Thoracic aorta (tissue), 2 donors: Measurements from ENCODE around the gene DUOXA1. TPM values are rescaled to one million over a fixed set of nuclear protein-coding genes. Genes with fewer than 3 reads are reported as not detected.

ENCODE experiments used
- ATAC-seq: fragments of 150-250 bp; one replicate; pipeline ENCODE4 v1.8.0; 2017; ENCODE audit warnings: low read depth; ENCODE audit not compliant: insufficient number of reproducible peaks, low FRiP score
- DNase-seq: peaks from one replicate; pipeline ENCODE4 v3.0.0-alpha.2; 2020; ENCODE audit warnings: low spot score
- H3K27ac ChIP-seq, 2 donors: fragments of 200-600 bp; sonication (generic); 1 replicate in 1 of 2; 2 replicates in 1 of 2; pipeline ENCODE4 v1.5.1; 2016; ENCODE audit warnings: mild to moderate bottlenecking in 2 of 2, moderate library complexity in 2 of 2
- H3K27me3 ChIP-seq: fragments of 200-600 bp; sonication (generic); replicated peaks from 2 replicates; pipeline ENCODE4 v1.6.0; 2016; ENCODE audit warnings: mild to moderate bottlenecking; ENCODE audit not compliant: insufficient read depth
- H3K36me3 ChIP-seq: fragments of 200-600 bp; sonication (generic); one replicate; pipeline ENCODE4 v1.5.1; 2016
- H3K4me1 ChIP-seq, 2 donors: fragments of 200-600 bp; sonication (generic); 1 replicate in 1 of 2; 2 replicates in 1 of 2; pipeline versions ENCODE4 v1.5.1 to v1.6.0; 2016; ENCODE audit warnings: low read depth in 2 of 2, mild to moderate bottlenecking in 1 of 2; ENCODE audit not compliant: control insufficient read depth in 1 of 2
- H3K4me3 ChIP-seq: fragments of 200-600 bp; sonication (generic); 2 replicates; pipeline ENCODE4 v1.5.1; 2016; ENCODE audit warnings: mild to moderate bottlenecking
- H3K9me3 ChIP-seq: fragments of 200-600 bp; sonication (generic); 2 replicates; pipeline ENCODE4 v1.5.1; 2016
- total RNA-seq, 2 donors: library from RNA; depleted of rRNA; stranded (reverse); fragments of >200 nt; gene quantifications; one replicate each; pipeline versions ENCODE4 v1.1.0 to v1.2.3, GENCODE V29; 2016
- TF ChIP-seq, protein P1 (sequence below): fragments of 200-600 bp; sonication (generic); IDR thresholded peaks from one replicate; pipeline ENCODE4 v1.5.1; 2019; ENCODE audit warnings: antibody characterized with exemption

Gene DUOXA1
- total RNA-seq, 2 donors from 2014 or later: 6.8 TPM; not detected in 1

DNA sequence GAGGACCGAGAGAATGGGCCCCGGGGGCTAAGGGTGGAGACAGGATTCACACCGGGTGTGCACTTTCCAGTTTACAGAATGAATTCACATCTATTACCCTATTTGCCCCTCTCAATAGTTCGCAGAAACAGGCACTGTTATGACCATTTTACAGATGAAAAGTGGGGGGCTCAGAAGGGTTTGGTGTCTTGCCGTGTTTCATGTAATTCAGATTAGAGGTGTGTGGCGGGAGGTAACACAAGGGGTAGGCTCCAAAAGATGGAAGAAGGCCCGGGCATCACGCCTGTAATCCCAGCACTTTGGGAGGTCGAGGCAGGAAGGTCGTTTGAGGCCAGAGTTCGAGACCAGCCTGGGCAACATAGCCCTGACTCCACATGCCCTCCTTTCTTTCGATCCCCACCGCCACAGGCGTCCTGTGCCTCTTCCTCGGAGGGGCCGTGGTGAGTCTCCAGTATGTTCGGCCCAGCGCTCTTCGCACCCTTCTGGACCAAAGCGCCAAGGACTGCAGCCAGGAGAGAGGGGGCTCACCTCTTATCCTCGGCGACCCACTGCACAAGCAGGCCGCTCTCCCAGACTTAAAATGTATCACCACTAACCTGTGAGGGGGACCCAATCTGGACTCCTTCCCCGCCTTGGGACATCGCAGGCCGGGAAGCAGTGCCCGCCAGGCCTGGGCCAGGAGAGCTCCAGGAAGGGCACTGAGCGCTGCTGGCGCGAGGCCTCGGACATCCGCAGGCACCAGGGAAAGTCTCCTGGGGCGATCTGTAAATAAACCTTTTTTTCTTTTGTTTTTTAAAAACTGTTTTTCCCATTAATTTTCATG, 12.2 kb downstream of the DUOXA1 start:
- Histone ChIP-seq H3K4me3 (peak overlapping the region; percentile 59), H3K4me1 (peaks cover 16 to 38% of the 10 kb centered on the region in 2 donors), H3K27me3 (peaks cover 12% of the 10 kb centered on the region), H3K27ac (no peak overlapping the region), H3K9me3 (no peaks in the 10 kb centered on the region), H3K36me3 (no peaks in the 10 kb centered on the region)
- no peak for ATAC-seq
- DNase-seq: no peak
- TF ChIP-seq, protein P1, sequence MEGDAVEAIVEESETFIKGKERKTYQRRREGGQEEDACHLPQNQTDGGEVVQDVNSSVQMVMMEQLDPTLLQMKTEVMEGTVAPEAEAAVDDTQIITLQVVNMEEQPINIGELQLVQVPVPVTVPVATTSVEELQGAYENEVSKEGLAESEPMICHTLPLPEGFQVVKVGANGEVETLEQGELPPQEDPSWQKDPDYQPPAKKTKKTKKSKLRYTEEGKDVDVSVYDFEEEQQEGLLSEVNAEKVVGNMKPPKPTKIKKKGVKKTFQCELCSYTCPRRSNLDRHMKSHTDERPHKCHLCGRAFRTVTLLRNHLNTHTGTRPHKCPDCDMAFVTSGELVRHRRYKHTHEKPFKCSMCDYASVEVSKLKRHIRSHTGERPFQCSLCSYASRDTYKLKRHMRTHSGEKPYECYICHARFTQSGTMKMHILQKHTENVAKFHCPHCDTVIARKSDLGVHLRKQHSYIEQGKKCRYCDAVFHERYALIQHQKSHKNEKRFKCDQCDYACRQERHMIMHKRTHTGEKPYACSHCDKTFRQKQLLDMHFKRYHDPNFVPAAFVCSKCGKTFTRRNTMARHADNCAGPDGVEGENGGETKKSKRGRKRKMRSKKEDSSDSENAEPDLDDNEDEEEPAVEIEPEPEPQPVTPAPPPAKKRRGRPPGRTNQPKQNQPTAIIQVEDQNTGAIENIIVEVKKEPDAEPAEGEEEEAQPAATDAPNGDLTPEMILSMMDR: no peak

- Histone ChIP-seq H3K27ac (no peak overlapping the region), H3K27me3 (peaks cover 17% of the 10 kb centered on the region), H3K4me3 (peak overlapping the region; percentile 32), H3K9me3 (no peaks in the 10 kb centered on the region), H3K36me3 (no peaks in the 10 kb centered on the region), H3K4me1 (peaks cover 19 to 47% of the 10 kb centered on the region in 2 donors)
- ATAC-seq (no peak), DNase-seq (no peak)
- TF ChIP-seq, protein P1: no peak
These were observed 13.0 kb downstream of the DUOXA1 start for GRCh38 chr15:45116482-45117307.

DNA sequence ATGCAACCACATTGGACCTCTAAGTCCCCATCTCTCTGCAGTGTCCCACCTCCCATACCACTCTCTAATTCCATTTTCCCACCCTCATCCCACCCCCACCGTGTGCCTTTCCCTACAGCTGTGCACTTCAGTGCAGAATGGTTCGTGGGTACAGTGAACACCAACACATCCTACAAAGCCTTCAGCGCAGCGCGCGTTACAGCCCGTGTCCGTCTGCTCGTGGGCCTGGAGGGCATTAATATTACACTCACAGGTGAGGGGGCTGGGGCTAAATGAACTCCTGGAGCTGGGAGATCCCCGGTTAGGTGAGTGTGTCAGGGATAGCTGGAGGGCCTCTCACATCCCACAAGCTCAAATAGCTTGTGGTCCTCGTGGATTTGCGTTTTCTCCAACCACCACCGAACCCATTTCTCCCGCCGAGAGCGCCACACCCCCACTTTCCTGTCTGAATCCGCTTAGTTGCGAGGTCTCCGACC, 13.6 kb downstream of the DUOXA1 start:
- Histone ChIP-seq H3K9me3 (no peaks in the 10 kb centered on the region), H3K4me1 (peaks cover 19 to 47% of the 10 kb centered on the region in 2 donors), H3K36me3 (no peaks in the 10 kb centered on the region), H3K4me3 (no peak overlapping the region), H3K27me3 (peaks cover 17% of the 10 kb centered on the region), H3K27ac (no peak overlapping the region)
- DNase-seq (no peak), ATAC-seq (no peak)
- TF ChIP-seq, protein P1: no peak

GRCh38 chr15:45115312-45115820, 14.3 kb downstream of the DUOXA1 start:
- no peaks in the 10 kb centered on the region for H3K36me3 ChIP-seq
- peaks cover 17% of the 10 kb centered on the region for H3K27me3 ChIP-seq
- H3K4me1 ChIP-seq: peaks cover 19 to 47% of the 10 kb centered on the region in 2 donors
- H3K27ac ChIP-seq: no peak overlapping the region
- H3K4me3 ChIP-seq: no peak overlapping the region
- ATAC-seq (no peak), DNase-seq (no peak)
- TF ChIP-seq, protein P1: no peak
- no peaks in the 10 kb centered on the region for H3K9me3 ChIP-seq

DNA sequence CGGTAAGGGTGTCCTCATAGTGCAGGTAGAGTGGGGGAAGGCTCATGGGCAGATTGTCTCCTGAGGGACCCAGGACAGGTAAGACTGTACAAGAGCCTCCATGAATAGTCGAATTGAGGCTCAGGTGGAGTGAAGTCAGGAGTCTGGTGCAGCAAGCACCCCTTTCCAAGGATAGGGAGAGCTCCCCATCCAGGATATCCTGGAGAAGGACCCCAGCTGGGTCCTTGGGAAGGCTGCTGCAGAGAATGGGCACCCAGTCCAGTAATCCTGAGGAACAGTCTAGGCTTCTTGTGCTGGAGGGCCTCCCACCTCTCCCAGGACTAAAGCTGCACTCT, 15.0 kb downstream of the DUOXA1 start:
- TF ChIP-seq, protein P1: no peak
- Histone ChIP-seq H3K36me3 (no peaks in the 10 kb centered on the region), H3K9me3 (no peaks in the 10 kb centered on the region), H3K4me1 (peaks cover 19 to 47% of the 10 kb centered on the region in 2 donors), H3K4me3 (no peak overlapping the region), H3K27me3 (peaks cover 17% of the 10 kb centered on the region), H3K27ac (no peak overlapping the region)
- ATAC-seq (no peak), DNase-seq (no peak)
